Panc1 (cell line): Measurements from ENCODE around the gene ELP2. TPM values are rescaled to one million over a fixed set of nuclear protein-coding genes. Genes with fewer than 3 reads are reported as not detected.

Source experiments
- ATAC-seq: fragments of 200-7000 bp; cut with Tn5 transposase; 2 replicates; pipeline ENCODE4 v1.9.1; 2020; ENCODE audit warnings: mild to moderate bottlenecking, moderate library complexity
- BruUV-seq: library from RNA; stranded (reverse); fragments of 400-500 nt; replicated peaks from 2 replicates; lab custom pipeline; 2021; lab: Mats Ljungman, UMichigan
- CTCF ChIA-PET: fragments of 300-600 bp; sonication (Branson Sonifier 250); formaldehyde crosslinking; loops from one replicate; lab custom pipeline; 2022; ENCODE audit warnings: antibody characterized with exemption; lab: Charles Lee
- POLR2A ChIA-PET: fragments of 300-600 bp; sonication (Branson Sonifier 250); formaldehyde crosslinking; loops from one replicate; lab custom pipeline; 2022; ENCODE audit warnings: antibody characterized with exemption; lab: Charles Lee
- DNase-seq: peaks from one replicate; pipeline ENCODE4 v3.0.0-alpha.2; 2010; ENCODE audit warnings: low read depth, low spot score
- H3K27ac ChIP-seq: 2 replicates; pipeline ENCODE4 v1.5.1; 2011; ENCODE audit warnings: mild to moderate bottlenecking, low read length, inconsistent platforms
- H3K27me3 ChIP-seq: fragments of 200-500 bp; sonication (Bioruptor generic); 2 replicates; pipeline ENCODE4 v1.6.0; 2014; ENCODE audit warnings: low read length, inconsistent platforms; ENCODE audit not compliant: control insufficient read depth, insufficient read depth
- H3K36me3 ChIP-seq: fragments of 200-500 bp; sonication (Bioruptor generic); 2 replicates; pipeline ENCODE4 v1.5.1; 2014; ENCODE audit warnings: inconsistent platforms, mild to moderate bottlenecking, low read length, moderate library complexity; ENCODE audit not compliant: control insufficient read depth, insufficient read depth
- H3K4me1 ChIP-seq: 2 replicates; pipeline ENCODE4 v1.5.1; 2011; ENCODE audit warnings: inconsistent platforms, mild to moderate bottlenecking, low read length, moderate library complexity; ENCODE audit not compliant: control insufficient read depth, insufficient read depth
- H3K4me3 ChIP-seq, 2 experiments: 2 replicates each; pipeline ENCODE4 v1.5.1; 2011 to 2012; ENCODE audit warnings: low read depth in 2 of 2, low read length in 2 of 2, mild to moderate bottlenecking in 2 of 2, inconsistent platforms in 1 of 2, moderate library complexity in 1 of 2
- H3K9me3 ChIP-seq: fragments of 200-500 bp; sonication (Bioruptor generic); 2 replicates; pipeline ENCODE4 v1.5.1; 2014; ENCODE audit warnings: low read depth, mild to moderate bottlenecking, inconsistent platforms, low read length, moderate library complexity; ENCODE audit not compliant: control insufficient read depth, insufficient read depth
- POLR2AphosphoS5 ChIP-seq: IDR thresholded peaks from 2 replicates; pipeline ENCODE4 v1.6.1; 2012; ENCODE audit warnings: mild to moderate bottlenecking, low read depth, low read length, moderate library complexity
- SIN3A ChIP-seq: IDR thresholded peaks from 2 replicates; pipeline ENCODE4 v1.6.1; 2012; ENCODE audit warnings: low read depth, mild to moderate bottlenecking, low read length, moderate library complexity, borderline replicate concordance; ENCODE audit not compliant: insufficient read depth
- TCF7L2 ChIP-seq: IDR thresholded peaks from 2 replicates; pipeline ENCODE4 v1.6.1; 2011; ENCODE audit warnings: mild to moderate bottlenecking, low read depth, low read length, inconsistent platforms
- in situ Hi-C: cut with HindIII; loops from 2 replicates; pipeline ENCODE4 v1.10.0; 2016; ENCODE audit warnings: low sequenced_read_pairs, low pct_unique_long_range_greater_than_20kb
- intact Hi-C: fragments of 100-400 bp; cut with micrococcal nuclease; formaldehyde crosslinking; loops from one replicate; pipeline ENCODE4 v1.10.0; 2022; ENCODE audit not compliant: unreplicated experiment
- total RNA-seq: library from RNA; stranded (reverse); gene quantifications from one replicate; pipeline ENCODE4 v1.2.1, GENCODE V29; 2021; ENCODE audit not compliant: unreplicated experiment
- TF ChIP-seq, protein P1 (sequence below), 2 experiments: IDR thresholded peaks; 2 replicates each; pipeline ENCODE4 v1.6.1; 2011 to 2012; ENCODE audit warnings: low read depth in 2 of 2, control low read depth in 1 of 2, low read length in 1 of 2, mild to moderate bottlenecking in 1 of 2, moderate library complexity in 1 of 2; ENCODE audit not compliant: insufficient read depth in 1 of 2
- TF ChIP-seq, protein P2 (sequence below): fragments of 450-650 bp; IDR thresholded peaks from 2 replicates; pipeline ENCODE4 v1.5.1; 2017; ENCODE audit warnings: mild to moderate bottlenecking

The ELP2 gene
- total RNA-seq, 1 experiment from 2014 or later = 48.8 TPM

DNA sequence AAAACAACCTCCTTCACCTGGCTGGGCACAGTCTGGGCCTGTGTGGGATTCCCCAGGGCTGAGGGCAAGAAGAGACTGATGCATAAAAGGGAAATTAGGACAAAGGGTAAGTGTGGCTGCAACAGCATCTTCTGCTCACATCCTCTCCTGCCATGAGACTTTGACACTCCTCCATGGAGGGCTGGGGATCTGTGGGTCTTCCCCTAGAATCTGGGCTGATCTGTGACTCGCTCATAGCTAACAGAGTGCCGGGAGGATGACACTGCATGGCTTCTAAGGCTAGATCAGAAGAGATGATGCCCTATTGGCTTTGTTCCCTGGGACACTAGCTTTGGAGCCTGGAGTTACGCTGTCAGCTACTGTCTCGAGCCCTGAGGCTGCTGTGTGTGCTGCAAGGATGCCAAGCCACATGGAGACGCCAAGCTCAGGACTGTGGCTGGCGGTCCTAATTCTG lies 81.9 kb downstream of the ELP2 start:
- CTCF ChIA-PET = no interaction called here

GRCh38 chr18:36212301-36213171 lies 82.8 kb downstream of the ELP2 start:
- no peak for ATAC-seq
- H3K4me1 ChIP-seq = no peaks in the 10 kb centered on the region
- no peaks in the 10 kb centered on the region for H3K9me3 ChIP-seq
- no peak overlapping the region for H3K4me3 ChIP-seq
- TF ChIP-seq SIN3A (no peak), POLR2AphosphoS5 (no peak), TCF7L2 (no peak)
- TF ChIP-seq, protein P1, sequence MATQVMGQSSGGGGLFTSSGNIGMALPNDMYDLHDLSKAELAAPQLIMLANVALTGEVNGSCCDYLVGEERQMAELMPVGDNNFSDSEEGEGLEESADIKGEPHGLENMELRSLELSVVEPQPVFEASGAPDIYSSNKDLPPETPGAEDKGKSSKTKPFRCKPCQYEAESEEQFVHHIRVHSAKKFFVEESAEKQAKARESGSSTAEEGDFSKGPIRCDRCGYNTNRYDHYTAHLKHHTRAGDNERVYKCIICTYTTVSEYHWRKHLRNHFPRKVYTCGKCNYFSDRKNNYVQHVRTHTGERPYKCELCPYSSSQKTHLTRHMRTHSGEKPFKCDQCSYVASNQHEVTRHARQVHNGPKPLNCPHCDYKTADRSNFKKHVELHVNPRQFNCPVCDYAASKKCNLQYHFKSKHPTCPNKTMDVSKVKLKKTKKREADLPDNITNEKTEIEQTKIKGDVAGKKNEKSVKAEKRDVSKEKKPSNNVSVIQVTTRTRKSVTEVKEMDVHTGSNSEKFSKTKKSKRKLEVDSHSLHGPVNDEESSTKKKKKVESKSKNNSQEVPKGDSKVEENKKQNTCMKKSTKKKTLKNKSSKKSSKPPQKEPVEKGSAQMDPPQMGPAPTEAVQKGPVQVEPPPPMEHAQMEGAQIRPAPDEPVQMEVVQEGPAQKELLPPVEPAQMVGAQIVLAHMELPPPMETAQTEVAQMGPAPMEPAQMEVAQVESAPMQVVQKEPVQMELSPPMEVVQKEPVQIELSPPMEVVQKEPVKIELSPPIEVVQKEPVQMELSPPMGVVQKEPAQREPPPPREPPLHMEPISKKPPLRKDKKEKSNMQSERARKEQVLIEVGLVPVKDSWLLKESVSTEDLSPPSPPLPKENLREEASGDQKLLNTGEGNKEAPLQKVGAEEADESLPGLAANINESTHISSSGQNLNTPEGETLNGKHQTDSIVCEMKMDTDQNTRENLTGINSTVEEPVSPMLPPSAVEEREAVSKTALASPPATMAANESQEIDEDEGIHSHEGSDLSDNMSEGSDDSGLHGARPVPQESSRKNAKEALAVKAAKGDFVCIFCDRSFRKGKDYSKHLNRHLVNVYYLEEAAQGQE (IDR thresholded peaks at IDR 0.05; ENCODE audit: insufficient read depth in 1 of 2, low read depth in 2 of 2, low read length in 1 of 2) = no peak
- TF ChIP-seq, protein P2, sequence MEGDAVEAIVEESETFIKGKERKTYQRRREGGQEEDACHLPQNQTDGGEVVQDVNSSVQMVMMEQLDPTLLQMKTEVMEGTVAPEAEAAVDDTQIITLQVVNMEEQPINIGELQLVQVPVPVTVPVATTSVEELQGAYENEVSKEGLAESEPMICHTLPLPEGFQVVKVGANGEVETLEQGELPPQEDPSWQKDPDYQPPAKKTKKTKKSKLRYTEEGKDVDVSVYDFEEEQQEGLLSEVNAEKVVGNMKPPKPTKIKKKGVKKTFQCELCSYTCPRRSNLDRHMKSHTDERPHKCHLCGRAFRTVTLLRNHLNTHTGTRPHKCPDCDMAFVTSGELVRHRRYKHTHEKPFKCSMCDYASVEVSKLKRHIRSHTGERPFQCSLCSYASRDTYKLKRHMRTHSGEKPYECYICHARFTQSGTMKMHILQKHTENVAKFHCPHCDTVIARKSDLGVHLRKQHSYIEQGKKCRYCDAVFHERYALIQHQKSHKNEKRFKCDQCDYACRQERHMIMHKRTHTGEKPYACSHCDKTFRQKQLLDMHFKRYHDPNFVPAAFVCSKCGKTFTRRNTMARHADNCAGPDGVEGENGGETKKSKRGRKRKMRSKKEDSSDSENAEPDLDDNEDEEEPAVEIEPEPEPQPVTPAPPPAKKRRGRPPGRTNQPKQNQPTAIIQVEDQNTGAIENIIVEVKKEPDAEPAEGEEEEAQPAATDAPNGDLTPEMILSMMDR = no peak
- in situ Hi-C loops (no loop called here), intact Hi-C loops (no loop called here)
- no peak for DNase-seq
- H3K27me3 ChIP-seq = no peaks in the 10 kb centered on the region
- ChIA-PET POLR2A (no interaction called here), CTCF (no interaction called here)
- no TSS peak for BruUV-seq
- no peak overlapping the region for H3K27ac ChIP-seq
- H3K36me3 ChIP-seq = no peaks in the 10 kb centered on the region

More for the DNA sequence above, 81.9 kb downstream of the ELP2 start:
- H3K4me1 ChIP-seq = no peaks in the 10 kb centered on the region
- no peaks in the 10 kb centered on the region for H3K27me3 ChIP-seq
- intact Hi-C loops = no loop called here
- no peak overlapping the region for H3K4me3 ChIP-seq
- BruUV-seq = no TSS peak
- POLR2A ChIA-PET = no interaction called here
- no peaks in the 10 kb centered on the region for H3K9me3 ChIP-seq
- H3K27ac ChIP-seq = no peak overlapping the region
- no peak for ATAC-seq
- in situ Hi-C loops = no loop called here
- H3K36me3 ChIP-seq = no peaks in the 10 kb centered on the region
- no peak for TF ChIP-seq POLR2AphosphoS5
- TF ChIP-seq TCF7L2 = no peak
- TF ChIP-seq, protein P1 (IDR thresholded peaks at IDR 0.05; ENCODE audit: insufficient read depth in 1 of 2, low read depth in 2 of 2, low read length in 1 of 2) = no peak
- TF ChIP-seq, protein P2 = no peak
- TF ChIP-seq SIN3A = no peak
- no peak for DNase-seq
